Measurements from ENCODE around the gene RPAP3. TPM values are rescaled to one million over a fixed set of nuclear protein-coding genes. Genes with fewer than 3 reads are reported as not detected.
"Not testable (repeated sequence)": the region's sequence is repeated elsewhere in the genome, so short reads cannot be mapped to it uniquely, and the experiment has no call there.

Gene RPAP3
- total RNA-seq, 2 donors from 2014 or later = 16.7 to 17.0 TPM

GRCh38 chr12:47679785-47680184 is 26.0 kb downstream of the RPAP3 start:
- no peaks in the 10 kb centered on the region for H3K36me3 ChIP-seq
- no peaks in the 10 kb centered on the region for H3K27me3 ChIP-seq
- intact Hi-C loops (cut with DNase I) = loop anchor here (10.0 kb wide), 1 partner anchor 645 kb away; no protein-coding TSS in a partner anchor
- H3K4me1 ChIP-seq = no peaks in the 10 kb centered on the region
- TF ChIP-seq CTCF (IDR thresholded peaks at IDR 0.05) = no peak
- no peak overlapping the region for H3K9ac ChIP-seq (ENCODE audit: low read depth in 2 of 2, low read length in 2 of 2)
- H3K9me3 ChIP-seq = no peaks in the 10 kb centered on the region
- DNase-seq = no peak
- no peak overlapping the region for H3K27ac ChIP-seq
- H3K4me3 ChIP-seq = no peak overlapping the region

- H3K36me3 ChIP-seq = no peaks in the 10 kb centered on the region
- no peak overlapping the region for H3K4me3 ChIP-seq
- no peak for TF ChIP-seq CTCF (IDR thresholded peaks at IDR 0.05)
- no peak overlapping the region for H3K27ac ChIP-seq
- DNase-seq = no peak
- H3K9ac ChIP-seq (ENCODE audit: low read depth in 2 of 2, low read length in 2 of 2) = no peak overlapping the region
- no peaks in the 10 kb centered on the region for H3K9me3 ChIP-seq
- no peaks in the 10 kb centered on the region for H3K4me1 ChIP-seq
- intact Hi-C loops (cut with DNase I) = no loop called here
- H3K27me3 ChIP-seq = no peaks in the 10 kb centered on the region
Observed at GRCh38 chr12:47672068-47672467, 33.8 kb downstream of the RPAP3 start.

DNA sequence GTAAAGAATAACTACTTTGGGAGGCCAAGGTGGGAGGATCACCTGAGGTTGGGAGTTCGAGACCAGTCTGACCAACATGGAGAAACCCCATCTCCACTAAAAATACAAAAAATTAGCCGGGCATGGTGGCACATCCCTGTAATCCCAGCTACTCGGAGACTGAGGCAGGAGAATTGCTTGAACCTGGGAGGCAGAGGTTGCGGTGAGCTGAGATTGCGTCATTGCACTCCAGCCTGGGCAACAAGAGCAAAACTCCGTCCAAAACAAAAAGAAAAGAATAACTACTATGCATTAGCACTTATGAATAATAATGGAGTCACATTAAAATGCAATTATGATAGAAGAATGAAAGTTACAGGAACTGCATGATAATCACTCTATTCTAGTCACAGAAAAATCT is 37.9 kb downstream of the RPAP3 start:
- H3K4me3 ChIP-seq; H3K9ac ChIP-seq (ENCODE audit: low read depth in 2 of 2, low read length in 2 of 2); intact Hi-C loops (cut with DNase I); H3K36me3 ChIP-seq; H3K27me3 ChIP-seq; H3K9me3 ChIP-seq; H3K27ac ChIP-seq; H3K4me1 ChIP-seq; DNase-seq: not testable (repeated sequence)

DNA sequence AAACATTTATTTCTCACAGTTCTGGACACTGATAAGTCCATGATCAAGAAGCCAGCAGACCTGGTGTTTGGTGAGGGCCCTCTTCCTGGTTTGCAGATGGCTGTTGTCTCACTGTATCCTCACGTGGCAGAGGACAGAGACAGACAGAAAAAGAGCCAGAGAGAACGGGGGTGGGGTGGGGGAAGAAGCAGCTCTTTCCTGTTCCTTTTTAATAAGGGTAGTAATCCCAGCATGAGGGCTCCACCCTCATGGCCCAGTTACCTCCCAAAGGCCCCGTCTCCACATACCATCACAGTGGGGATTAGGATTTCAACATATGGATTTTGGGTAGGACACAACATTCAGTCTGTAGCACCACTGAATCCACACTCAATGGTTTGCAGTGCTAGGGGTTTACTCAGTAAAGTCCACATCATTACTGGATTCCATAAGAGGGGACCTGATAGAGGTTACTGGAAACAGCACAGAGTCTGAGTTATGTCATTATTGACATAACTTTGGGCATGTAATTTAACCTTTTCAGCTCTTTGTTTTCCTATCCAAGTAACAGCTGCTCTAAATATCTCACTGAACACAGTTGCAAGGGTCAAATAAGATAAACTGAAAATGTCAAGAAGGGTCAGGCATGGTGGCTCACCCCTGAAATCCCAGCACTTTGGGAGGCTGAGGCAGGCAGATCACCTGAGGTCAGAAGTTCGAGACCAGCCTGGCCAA is 53.2 kb downstream of the RPAP3 start:
- H3K27me3 ChIP-seq = no peaks in the 10 kb centered on the region
- DNase-seq = peak; percentile 25
- H3K9me3 ChIP-seq = no peaks in the 10 kb centered on the region
- H3K36me3 ChIP-seq = no peaks in the 10 kb centered on the region
- H3K27ac ChIP-seq = no peak overlapping the region
- no peak overlapping the region for H3K9ac ChIP-seq (ENCODE audit: low read depth in 2 of 2, low read length in 2 of 2)
- H3K4me1 ChIP-seq = no peaks in the 10 kb centered on the region
- intact Hi-C loops (cut with DNase I) = loop anchor here (10.0 kb wide), 1 partner anchor 618 kb away; no protein-coding TSS in a partner anchor
- H3K4me3 ChIP-seq = no peak overlapping the region
- TF ChIP-seq CTCF (IDR thresholded peaks at IDR 0.05) = no peak

DNA sequence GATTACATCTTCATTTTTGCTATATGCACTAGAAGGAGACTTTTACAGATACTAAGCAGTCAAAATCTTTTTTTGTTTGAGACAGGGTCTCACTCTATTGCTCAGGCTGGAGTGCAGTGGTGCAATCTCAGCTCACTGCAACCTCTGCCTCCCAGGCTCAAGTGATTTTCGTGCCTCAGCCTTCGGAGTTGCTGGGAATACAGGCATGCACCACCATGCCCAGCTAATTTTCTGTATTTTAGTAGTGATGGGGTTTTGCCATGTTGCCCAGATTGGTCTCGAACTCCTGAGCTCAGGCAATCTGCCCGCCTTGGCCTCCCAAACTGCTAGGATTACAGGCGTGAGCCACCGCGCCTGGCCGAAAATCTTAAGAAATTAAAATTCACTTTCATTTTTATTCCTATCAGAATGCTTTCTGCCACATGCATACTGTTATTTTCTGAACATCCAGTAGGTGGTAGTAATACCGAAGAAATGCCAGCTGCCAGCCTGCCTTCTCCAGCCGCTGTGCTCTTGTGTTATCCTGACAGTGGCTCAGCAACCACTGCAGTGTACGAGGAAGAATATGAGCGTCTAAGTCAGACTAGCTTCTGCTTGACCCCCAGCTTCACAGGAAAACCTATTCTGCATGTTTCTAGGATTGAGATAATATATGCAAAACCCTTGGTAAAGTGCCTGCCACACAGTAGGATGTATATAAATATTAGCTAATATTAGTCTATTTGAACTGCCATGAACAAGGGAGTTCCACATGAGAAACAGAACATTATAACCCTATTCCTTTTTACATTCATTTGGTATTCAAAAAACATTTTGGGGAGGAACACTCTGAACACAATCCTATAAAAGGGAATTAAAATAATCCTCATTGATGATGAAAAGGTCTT is 54.2 kb downstream of the RPAP3 start:
- no peaks in the 10 kb centered on the region for H3K9me3 ChIP-seq
- peak; percentile 77 for TF ChIP-seq CTCF (IDR thresholded peaks at IDR 0.05)
- intact Hi-C loops (cut with DNase I) = loop anchor here (10.0 kb wide), 1 partner anchor 617 kb away; no protein-coding TSS in a partner anchor
- no peak overlapping the region for H3K9ac ChIP-seq (ENCODE audit: low read depth in 2 of 2, low read length in 2 of 2)
- H3K4me3 ChIP-seq = peak overlapping the region; percentile 18
- H3K27me3 ChIP-seq = no peaks in the 10 kb centered on the region
- DNase-seq = peak; percentile 46
- no peaks in the 10 kb centered on the region for H3K4me1 ChIP-seq
- no peaks in the 10 kb centered on the region for H3K36me3 ChIP-seq
- H3K27ac ChIP-seq = no peak overlapping the region
